Left renal pelvis (tissue), 4 donors: ENCODE measurements around the gene CYP4F2. TPM values are rescaled to one million over a fixed set of nuclear protein-coding genes. Genes with fewer than 3 reads are reported as not detected.

Experiments used
- polyA plus RNA-seq, 4 donors: library from polyadenylated mRNA; unstranded; fragments of 120-200 nt; gene quantifications; one replicate each; pipeline ENCODE4 v1.2.1, GENCODE V29; 2013; ENCODE audit not compliant: insufficient read length in 4 of 4

The CYP4F2 gene
- polyA plus RNA-seq, 4 donors: 0.24 to 0.32 (median 0.27) TPM; not detected in 1

Other genes starting within 250 kb of the CYP4F2 start
- gene CYP4F12, start 225.0 kb downstream of the CYP4F2 start, polyA plus RNA-seq: 10 to 100 TPM in 1 of 4 donors, 1 to 10 TPM in 2, under 1 TPM in 1; 0.57 to 10.1 (median 1.7) TPM
- not detected for gene OR10H2, start 170.1 kb downstream of the CYP4F2 start, polyA plus RNA-seq
- gene OR10H3, start 160.1 kb downstream of the CYP4F2 start, polyA plus RNA-seq: not detected
- gene OR10H5, start 110.4 kb downstream of the CYP4F2 start, polyA plus RNA-seq: under 1 TPM; 0.04 to 0.14 (median 0.05) TPM
- gene OR10H1, start 82.4 kb downstream of the CYP4F2 start, polyA plus RNA-seq: under 1 TPM in 1 of 4 donors, not detected in 3; 0.04 TPM
- gene CYP4F11, start 36.5 kb upstream of the CYP4F2 start, polyA plus RNA-seq: 1 to 10 TPM in 1 of 4 donors, not detected in 3; 1.1 TPM
- not detected for gene OR10H4, start 50.9 kb upstream of the CYP4F2 start, polyA plus RNA-seq
- gene TPM4, start 178.4 kb upstream of the CYP4F2 start, polyA plus RNA-seq: 100 to 1,000 TPM; 493 to 783 (median 619) TPM
- gene RAB8A, start 213.8 kb upstream of the CYP4F2 start, polyA plus RNA-seq: 10 to 100 TPM; 65.8 to 97.4 (median 83.9) TPM
- 1 to 10 TPM in 1 of 4 donors, under 1 TPM in 3; 0.46 to 1.1 (median 0.65) TPM for gene HSH2D, start 245.6 kb upstream of the CYP4F2 start, polyA plus RNA-seq